Stimulated activated CD8-positive, alpha-beta memory T cell treated with anti-CD3 and anti-CD28 coated beads, Interleukin-2, amount 100 ng/mL, for 1 hour (primary cell): Measurements from ENCODE around the gene MYO5B.

Experiments used
- DNase-seq, 2 donors: peaks; one replicate each; pipeline ENCODE4 v3.0.0-alpha.2; 2020; ENCODE audit warnings: low read depth in 2 of 2

Gene MYO5B

GRCh38 chr18:49856496-49856895, 338.5 kb downstream of the MYO5B start:
- no peak for DNase-seq

GRCh38 chr18:49855711-49856415, 339.1 kb downstream of the MYO5B start:
- DNase-seq: no peak

DNA sequence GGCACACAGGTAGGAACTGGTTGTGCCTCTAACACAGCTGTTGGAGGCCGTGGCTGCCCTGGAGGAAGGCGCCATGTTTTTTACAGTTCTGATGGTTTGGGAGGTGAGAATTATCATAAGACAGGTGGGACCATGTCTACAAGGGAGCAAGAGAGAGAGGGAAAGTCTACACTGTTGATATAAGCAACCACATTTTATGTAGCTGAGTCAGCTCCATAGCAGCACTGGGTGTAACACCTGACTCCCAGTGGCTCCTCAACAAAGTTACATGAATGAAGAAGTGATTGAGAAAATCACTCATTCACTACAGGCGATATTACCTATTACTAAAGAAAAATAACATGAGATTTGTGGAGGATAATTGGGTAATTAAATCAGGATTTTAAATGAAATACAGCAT, 340.3 kb downstream of the MYO5B start:
- DNase-seq: no peak

- no peak for DNase-seq
Measured at GRCh38 chr18:49853436-49853835, 341.5 kb downstream of the MYO5B start.

DNA sequence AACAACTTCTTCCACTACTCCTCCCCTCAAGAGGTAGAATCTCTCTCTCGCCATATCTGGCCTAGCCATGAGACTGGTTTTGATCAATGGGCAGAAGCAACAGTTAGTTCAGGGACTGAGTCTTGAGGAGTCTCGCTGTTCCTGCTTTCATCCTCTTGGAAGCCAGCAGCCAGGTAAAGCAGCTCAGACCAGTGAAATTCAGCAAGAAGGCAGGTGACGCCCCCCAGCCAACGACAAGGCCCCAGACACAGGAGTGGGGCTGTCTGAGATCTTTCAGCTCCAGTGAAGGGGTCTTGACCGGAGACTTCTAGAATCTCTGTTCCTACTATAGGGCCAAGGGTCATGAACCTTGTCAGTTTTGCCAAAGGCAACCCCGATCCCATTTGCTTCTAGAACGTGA, 341.9 kb downstream of the MYO5B start:
- DNase-seq: no peak

DNA sequence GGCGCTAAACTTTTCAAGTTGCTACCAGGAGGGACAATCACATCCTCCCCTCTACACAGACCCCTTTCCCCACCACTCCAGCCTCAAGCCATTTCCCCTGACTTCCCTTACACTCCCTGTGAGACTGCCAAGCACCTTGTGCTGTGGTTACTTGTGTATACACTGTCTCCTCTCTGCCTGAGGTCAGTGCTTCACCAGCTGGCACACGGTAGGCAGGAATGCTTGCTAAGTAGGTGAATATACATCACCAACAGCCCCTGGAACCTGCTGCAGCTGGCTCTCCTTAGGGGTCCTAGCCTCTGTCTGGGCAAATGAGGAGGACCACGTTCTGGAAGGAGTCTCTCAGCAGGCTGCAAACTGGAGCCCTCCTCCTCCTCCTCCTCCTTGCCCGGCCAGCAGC, 343.3 kb downstream of the MYO5B start:
- no peak for DNase-seq

DNA sequence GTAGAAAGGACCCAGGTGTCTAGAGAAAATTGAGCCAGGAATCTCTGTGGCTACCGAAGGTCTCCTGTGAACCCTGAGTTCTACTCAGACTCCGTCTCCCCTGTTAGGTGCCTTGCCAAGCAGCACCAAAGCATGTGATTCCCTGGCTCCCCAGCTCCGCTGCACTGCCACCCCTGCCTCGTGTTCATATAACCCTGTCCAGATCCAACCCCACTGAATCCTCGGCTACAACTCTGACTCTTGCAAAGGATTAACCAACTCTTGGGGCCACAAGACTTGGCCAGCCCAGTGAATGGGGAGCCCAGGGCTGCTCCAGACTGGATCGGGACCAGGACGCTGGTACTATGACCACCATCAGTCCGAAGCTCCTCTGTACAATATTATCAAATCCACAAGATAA, 344.3 kb downstream of the MYO5B start:
- no peak for DNase-seq

GRCh38 chr18:49849331-49850217, 345.4 kb downstream of the MYO5B start:
- no peak for DNase-seq

GRCh38 chr18:49848115-49848514, 346.8 kb downstream of the MYO5B start:
- DNase-seq: no peak

- no peak for DNase-seq
Measured at GRCh38 chr18:49847524-49847923, 347.4 kb downstream of the MYO5B start.

DNA sequence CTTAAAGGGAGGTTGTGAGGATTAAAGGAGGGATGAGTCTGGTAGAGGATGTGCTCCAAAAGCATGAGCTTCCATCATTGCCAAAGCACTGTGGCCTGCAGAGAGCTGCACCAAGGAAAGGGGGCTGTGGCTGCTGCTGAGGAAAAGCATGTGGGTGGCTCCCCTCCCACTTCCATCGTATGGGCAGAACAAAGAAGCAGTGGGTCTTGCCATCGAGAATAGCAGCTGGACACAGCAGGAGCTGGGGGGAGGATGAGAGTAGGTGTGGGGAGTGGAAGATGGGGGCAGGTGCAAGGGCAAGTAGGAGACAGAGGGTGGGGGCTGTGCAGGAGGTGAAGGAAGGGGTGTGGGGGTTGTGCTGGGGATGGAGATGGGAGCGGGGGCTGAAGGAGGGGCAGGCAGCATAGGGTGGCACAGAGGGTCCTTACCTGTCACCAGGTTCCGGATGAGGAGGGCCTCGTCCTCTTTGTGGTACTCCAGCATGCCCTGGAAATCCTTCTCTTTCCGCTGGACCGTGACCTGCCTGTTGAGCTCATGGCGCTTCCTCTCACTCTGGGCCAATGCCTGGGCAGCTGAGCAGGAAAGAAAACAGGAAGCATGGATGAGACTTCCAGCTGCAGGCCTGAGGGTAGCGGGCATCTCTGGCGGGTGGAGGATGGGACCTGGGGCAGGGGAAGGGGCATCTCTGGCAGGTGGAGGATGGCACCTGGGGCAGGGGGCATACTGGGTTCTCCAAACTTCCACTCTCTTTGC, 348.1 kb downstream of the MYO5B start:
- DNase-seq: no peak

- no peak for DNase-seq
Measured at GRCh38 chr18:49846361-49846662, 348.6 kb downstream of the MYO5B start.

DNA sequence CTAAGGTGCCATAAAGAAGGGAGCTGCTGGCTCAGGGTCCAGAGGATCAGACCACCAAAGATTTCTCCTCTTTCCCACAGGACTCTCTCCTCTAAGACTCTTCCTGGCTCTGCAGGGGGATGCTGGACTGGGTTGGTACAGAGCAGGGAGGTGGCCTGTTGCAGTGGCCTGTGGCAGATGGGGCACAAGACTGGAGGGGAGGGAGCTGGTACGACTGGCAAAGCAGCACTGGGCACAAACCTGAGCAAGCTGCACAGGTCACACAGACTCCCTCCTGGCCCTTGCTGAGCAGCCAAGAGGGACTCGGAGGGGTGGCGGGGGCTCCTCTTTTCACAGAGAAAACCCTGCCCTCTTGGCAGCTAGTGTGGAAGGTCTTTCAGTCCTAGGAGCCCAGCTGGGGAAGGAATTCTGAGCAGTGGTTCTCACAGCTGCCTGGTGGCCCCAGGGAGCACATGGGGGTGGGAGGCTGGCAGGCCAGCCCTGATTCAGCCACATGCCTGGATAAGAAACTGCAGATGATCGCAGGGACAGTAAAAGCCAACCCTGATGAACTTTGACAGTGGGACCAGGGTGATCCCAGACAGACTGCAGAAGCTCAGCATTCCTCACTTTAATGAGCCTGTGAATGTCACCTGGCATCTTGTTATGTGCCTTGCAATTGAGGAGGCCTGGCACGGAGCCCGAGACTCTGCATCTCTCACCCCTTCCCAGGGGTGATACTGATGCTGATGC, 349.2 kb downstream of the MYO5B start:
- DNase-seq: no peak

DNA sequence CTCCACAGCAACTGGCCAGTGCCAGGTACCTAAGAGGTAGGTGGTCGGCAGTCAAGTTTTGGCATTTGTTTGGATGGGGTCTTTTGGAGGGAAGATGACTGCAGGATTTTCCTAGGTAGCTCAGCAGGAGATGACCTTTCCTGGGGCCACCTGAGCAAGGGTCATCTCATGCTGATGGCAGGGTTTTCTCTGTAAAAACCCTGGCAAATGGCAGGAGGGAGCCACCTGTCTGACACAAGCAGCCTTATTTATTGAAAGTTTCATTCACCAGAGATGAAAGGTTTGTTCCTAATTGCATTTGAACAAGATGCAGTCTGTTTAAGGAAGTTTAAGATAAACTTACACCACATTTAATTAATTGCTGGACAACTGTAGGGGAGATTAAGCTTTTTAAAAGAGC, 350.0 kb downstream of the MYO5B start:
- DNase-seq: no peak

DNA sequence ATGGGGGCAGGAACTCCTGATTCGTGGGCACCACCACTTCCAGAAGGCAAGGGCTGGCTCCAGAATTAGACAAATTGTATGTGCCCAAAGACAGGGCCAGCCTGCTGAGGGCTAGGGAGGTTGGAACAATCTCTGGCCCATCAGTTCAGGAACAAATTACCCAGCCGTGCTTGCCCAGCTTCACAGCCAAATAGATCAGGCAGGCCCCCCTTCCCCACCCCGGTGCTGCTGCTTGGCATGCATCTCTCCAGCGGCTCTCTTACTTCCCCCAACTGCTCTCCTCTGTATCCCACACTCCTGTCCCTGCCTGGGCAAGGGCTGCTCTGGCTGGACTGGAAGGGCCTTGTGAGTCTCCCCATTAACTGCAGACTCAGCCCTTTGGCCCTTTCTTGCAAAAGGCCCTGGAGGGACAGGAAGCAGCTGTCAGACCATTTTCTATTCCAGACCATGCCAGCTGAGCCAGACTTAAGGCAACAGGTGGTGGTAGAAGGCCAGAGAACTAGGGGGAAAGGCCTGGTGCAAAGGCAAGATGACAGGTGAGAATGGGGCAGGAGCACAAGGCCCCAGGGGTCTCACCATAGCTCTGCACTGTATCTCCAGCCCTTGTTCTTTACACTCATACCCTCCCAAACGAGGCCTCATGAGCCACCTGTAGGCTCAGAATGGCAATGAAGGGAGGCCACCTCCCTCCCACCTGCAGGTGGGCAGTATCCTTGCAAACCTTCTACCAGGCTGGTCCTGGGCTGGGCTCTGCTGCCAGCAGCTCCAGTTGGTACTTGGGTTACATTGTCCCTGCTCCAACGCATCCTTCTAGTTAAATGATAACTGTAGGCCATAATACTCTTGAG, 350.9 kb downstream of the MYO5B start:
- DNase-seq: no peak

- DNase-seq: no peak
Measured at GRCh38 chr18:49843131-49843530, 351.8 kb downstream of the MYO5B start.

- no peak for DNase-seq
Measured at GRCh38 chr18:49842656-49843055, 352.3 kb downstream of the MYO5B start.

DNA sequence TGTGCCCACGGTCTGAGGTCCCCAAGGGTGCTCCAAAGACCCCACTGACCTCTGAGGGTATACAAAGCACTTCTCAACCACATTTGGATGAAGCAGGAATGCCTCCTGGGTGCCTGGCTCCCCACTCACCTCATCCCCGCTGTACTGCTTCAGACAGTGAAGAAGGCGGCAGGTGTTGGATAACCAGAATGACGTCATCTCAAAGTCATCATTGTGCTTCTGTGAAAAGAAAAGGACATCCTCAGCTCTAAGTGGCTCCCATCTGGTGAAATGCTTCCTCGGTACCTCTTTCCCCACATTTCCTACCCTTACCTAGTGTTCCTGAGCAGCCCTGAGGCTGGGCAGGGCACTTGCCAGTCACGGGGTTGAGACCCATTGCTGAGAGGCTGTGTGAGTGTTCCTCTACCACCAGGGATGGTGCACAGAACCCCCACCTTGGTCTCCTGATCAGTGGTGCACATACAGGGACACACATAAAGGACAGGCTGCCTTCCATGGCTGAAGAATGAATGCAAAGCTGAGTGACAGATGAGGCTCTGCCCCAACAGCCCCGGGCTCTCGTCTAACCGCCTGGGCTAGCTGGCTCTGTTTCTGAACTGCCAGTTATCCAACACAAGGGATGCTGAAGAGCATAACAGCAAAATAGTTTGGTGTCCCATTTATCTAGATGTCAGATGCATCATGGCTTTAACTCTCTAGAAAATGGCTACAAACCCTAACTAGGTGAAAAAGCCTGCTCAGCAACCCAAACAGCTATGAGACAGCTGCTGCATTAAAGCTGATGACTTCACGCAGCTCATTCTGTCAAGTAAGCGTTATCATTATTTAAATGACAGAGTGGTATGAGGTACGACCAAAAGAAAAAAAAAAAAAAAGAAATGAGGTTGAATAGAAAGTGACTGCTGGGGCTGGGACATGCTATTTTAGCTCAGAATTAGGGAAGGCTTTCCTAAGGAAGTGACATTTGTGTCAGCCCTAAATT, 353.4 kb downstream of the MYO5B start:
- no peak for DNase-seq

DNA sequence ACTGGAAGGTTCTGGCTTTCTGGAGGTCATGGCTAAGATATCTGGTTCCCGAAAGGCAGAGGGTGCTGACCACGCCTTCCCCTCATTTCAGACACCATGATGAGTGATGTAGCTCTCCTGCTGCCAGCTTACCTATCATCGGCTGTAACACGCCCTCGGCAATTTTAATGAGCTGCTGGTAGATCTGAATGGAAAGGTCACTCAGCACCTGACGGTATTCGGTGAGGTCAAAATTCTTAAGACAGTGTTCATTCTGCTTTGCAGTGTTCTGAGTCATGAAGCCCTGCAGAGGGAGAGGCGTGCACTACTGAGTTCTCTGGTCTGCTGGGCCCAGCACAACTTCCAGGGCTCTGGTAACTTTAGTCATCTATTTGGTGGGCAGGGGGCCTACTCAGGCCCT, 355.9 kb downstream of the MYO5B start:
- DNase-seq: no peak

- DNase-seq: no peak
Measured at GRCh38 chr18:49838381-49838780, 356.6 kb downstream of the MYO5B start.
